ENCODE data around the gene ELL.

- TF ChIP-seq YY1 (IDR thresholded peaks at IDR 0.05; ENCODE audit: insufficient read depth, insufficient read length): no peak
- TF ChIP-seq SUZ12 (IDR thresholded peaks at IDR 0.05; ENCODE audit: extremely low read depth, insufficient read depth, insufficient read length): no peak
These were observed 34.1 kb downstream of the ELL start for GRCh38 chr19:18487576-18488402.
